ENCODE measurements around the gene EMILIN1.

- no peak for TF ChIP-seq POLR2A (IDR thresholded peaks at IDR 0.05; ENCODE audit: low read depth, low read length)
- no peak for TF ChIP-seq MXI1 (IDR thresholded peaks at IDR 0.05; ENCODE audit: borderline replicate concordance, low read depth, low read length)
- no peak for TF ChIP-seq CTCF (conservative IDR thresholded peaks at IDR 0.05; ENCODE audit: low read depth, low read length)
- TF ChIP-seq CEBPB (IDR thresholded peaks at IDR 0.05; ENCODE audit: low read depth, low read length) = no peak
- no peak for TF ChIP-seq NFE2L2 (IDR thresholded peaks at IDR 0.05; ENCODE audit: low read depth, low read length)
- TF ChIP-seq RCOR1 (IDR thresholded peaks at IDR 0.05; ENCODE audit: insufficient replicate concordance, low read length) = no peak
- TF ChIP-seq RAD21 (IDR thresholded peaks at IDR 0.05; ENCODE audit: low read length) = no peak
- no peak for TF ChIP-seq BHLHE40 (IDR thresholded peaks at IDR 0.05; ENCODE audit: low read depth, low read length)
- TF ChIP-seq RFX5 (IDR thresholded peaks at IDR 0.05; ENCODE audit: low read depth, low read length) = no peak
- TF ChIP-seq FOS (IDR thresholded peaks at IDR 0.05; ENCODE audit: low read depth, low read length) = no peak
- no peak for TF ChIP-seq USF2 (IDR thresholded peaks at IDR 0.05; ENCODE audit: low read depth, low read length)
- TF ChIP-seq ELK1 (IDR thresholded peaks at IDR 0.05; ENCODE audit: borderline replicate concordance, low read depth, low read length) = no peak
Observed at GRCh38 chr2:27108221-27108620, 29.8 kb downstream of the EMILIN1 start.

All from IMR-90 (cell line).